A673 (cell line): ENCODE data around the gene GPT2.

Source experiments
- CTCF ChIP-seq: fragments of 300-800, 200-600 bp; sonication (generic); conservative IDR thresholded peaks from 2 replicates; pipeline ENCODE4 v1.5.1; 2017; ENCODE audit warnings: low read depth, mild to moderate bottlenecking, antibody characterized with exemption, low read length, moderate library complexity, mixed read lengths
- EZH2 ChIP-seq: fragments of 200-600 bp; sonication (generic); IDR thresholded peaks from 2 replicates; pipeline ENCODE4 v1.6.1; 2017; ENCODE audit warnings: borderline replicate concordance, low read depth, mild to moderate bottlenecking, mixed read lengths, antibody characterized with exemption, low read length; ENCODE audit not compliant: poor library complexity, severe bottlenecking

DNA sequence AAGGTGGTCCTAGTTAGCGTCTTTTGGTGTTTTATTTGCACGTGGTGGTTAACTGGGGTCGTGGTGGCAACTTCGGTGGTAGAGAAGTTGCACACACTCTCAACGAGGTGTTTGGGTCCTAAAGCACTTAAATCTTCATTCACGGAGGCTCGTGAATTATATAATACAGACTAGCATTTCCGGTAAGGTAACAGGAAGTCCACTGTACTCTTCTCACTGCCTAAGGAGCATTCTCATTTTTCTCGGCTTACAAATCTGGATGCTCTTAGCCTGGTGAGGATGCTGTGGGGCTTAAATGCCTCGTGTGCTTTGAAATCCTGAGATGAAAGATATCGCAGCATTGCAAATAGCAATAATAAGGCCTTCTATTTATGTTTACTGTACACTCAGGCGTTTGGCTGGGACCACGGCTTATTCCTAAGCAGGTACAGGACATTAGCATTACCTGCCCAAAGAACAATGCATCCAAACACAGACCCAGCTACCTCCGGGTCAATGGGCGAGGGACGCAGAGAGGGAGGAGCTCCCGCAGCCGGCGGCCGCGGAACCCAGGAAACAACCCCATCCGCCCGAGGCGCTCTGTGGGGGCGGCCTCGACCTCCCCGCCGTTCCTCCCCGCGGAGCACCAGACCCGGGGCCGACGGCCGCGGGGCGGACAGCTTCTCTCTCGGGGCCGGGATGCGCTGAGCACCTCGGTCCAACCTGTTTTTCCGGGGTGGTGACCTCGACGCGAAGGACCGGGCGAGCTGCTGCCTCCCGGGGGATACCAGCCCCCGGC is 88.5 kb downstream of the GPT2 start:
- TF ChIP-seq CTCF (no peak), EZH2 (no peak)
